Activated CD4-positive, alpha-beta T cell treated with anti-CD3 and anti-CD28 coated beads for 4 hours (primary cell): ENCODE data around the gene GLRB.
"Not testable (repeated sequence)": the region's sequence is repeated elsewhere in the genome, so short reads cannot be mapped to it uniquely, and the experiment has no call there.

ENCODE experiments used
- DNase-seq, 2 donors: peaks; one replicate each; pipeline ENCODE4 v3.0.0-alpha.2; 2020

GLRB gene

GRCh38 chr4:157075811-157076577 is at the start of gene GLRB:
Gene GLRB (plus strand): TSS chr4:157076150. CDS start chr4:157078025, 1,875 bp downstream.
- no peak for DNase-seq

DNA sequence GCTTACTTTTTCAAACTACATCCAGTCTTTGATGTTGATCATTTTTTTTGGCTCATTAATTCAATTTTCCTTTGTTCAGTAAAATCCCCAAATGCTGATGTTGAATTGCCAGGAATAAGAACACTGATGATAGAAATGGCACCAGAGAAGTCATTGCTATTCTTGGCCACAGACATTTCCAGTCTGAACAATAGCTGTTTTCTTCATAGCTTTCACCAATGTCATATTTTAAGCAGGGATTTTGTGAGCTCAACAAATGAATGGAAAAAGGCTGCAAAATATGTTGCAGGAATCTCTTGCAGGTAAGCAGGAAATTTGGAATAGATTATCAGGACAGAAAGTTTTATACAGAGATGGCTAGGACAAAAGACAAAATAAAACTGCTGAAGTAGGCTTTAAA is 40.5 kb upstream of the GLRB start:
- no peak for DNase-seq

- no peak for DNase-seq
These were observed 35.5 kb upstream of the GLRB start for GRCh38 chr4:157040405-157040804.

- no peak for DNase-seq
These were observed 32.8 kb upstream of the GLRB start for GRCh38 chr4:157043131-157043530.

DNA sequence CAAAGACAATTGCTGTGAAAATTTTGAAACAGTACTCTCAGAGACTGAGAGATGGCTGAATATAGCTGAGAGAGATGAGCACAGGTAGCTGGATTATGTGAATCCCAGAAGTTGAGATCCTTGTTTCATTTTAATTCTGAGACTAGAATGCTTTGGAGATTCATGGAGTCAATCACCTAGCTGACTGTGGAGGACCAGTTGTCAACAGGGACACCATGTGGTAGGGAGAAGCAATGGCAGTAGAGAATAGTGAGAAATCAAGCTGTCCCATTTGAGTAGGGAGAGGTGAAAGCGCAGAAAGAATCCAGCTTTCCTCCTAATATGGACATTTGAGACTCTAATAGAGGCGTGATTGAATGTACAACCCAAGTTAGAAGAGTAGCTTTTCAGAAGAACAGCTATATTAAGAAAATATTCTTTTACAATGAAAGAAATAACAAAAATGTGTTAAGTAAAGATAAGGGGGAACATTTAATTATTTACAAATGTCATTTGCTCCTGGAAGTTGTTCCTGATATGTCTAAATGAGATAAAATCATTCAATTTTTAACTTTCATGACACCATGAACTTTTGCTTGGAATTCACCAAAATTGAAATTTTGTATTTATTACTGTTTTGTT is 30.3 kb upstream of the GLRB start:
- no peak for DNase-seq

- DNase-seq = no peak
These were observed 27.7 kb upstream of the GLRB start for GRCh38 chr4:157048248-157048647.

GRCh38 chr4:157050561-157050960 is 25.4 kb upstream of the GLRB start:
- no peak for DNase-seq

GRCh38 chr4:157052429-157053040 is 23.4 kb upstream of the GLRB start:
- no peak for DNase-seq

GRCh38 chr4:157057218-157057617 is 18.7 kb upstream of the GLRB start:
- DNase-seq = no peak

GRCh38 chr4:157058899-157059298 is 17.1 kb upstream of the GLRB start:
- DNase-seq = not testable (repeated sequence)

- DNase-seq = no peak
These were observed 3.9 kb upstream of the GLRB start for GRCh38 chr4:157072002-157072401.

- no peak for DNase-seq
These were observed 549 bp upstream of the GLRB start for GRCh38 chr4:157075401-157075800.

DNA sequence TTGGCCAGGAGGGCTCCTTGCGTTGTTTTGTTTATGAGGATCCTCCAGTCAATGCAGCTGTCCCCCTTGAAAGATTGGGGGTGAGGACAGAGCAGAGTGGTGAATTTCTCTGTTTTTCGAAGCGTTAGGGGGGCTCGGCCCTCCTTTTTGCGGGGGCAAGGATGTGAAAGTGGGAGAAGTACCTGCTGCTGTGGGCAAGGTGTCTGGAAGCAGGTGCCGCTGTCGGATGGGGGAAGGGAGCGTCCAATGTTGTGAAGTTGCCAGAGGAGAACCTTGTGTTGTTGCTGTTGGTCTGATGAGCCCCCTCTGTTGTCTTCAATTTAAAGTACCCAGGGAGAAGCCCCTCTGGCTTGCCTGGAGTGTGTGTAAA is 613 bp downstream of the GLRB start:
- no peak for DNase-seq

DNA sequence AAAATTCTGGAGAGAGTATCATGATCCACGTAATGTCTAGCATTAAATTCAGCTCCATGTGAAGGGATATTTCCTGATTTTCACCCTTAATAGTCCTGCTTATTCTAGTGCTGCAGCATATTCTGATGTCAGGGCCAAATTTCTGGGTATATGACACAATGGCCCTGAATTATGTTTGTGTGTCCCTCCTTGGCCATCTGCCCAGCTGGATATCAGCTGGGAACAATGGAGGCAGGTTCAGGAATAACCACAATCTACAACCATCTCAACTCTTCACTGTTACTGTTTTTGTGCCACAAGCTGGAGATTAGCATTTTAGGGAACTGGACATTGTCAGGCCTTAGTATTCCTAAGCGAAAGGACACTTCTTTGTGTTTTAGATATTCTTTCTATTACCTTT is 3.5 kb downstream of the GLRB start:
- DNase-seq = no peak

DNA sequence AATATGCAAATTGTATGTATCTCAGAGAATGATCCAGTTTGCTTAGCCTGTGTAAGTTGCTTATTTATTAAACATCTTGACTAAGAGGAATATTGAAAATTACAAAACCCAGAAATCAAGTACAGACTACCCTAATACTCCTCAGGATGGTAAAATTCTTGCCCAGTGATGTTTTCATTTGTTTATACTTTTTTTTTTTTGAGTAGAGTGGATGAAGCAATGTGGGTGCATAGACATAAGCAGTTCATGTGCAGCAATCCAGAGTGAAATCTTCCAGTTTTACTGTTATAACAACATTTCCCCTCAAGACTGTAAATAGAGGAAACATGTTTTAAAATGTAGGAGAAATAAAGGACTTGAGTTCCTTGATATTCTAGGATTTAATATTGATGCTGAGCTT is 4.7 kb downstream of the GLRB start:
- DNase-seq = no peak

- no peak for DNase-seq
These were observed 19.8 kb downstream of the GLRB start for GRCh38 chr4:157095716-157096115.

DNA sequence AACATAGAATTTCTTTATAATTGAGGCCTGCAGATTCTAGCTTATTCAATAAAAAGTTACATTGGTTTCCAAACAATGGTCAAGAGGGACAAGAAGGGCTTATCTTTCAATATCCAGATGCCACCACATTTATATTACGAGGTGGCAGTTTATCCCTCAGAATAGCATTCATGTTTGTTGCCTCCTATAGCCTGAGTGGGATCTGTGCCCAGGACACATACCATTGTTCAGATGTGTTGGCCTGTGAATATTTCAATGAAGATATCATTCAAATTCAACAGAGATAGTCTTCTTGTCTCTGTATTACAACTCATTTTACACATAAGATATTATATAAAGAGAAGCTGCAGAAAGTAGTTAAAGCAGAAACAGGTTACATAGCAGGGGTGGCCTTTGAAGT is 20.5 kb downstream of the GLRB start:
- no peak for DNase-seq

DNA sequence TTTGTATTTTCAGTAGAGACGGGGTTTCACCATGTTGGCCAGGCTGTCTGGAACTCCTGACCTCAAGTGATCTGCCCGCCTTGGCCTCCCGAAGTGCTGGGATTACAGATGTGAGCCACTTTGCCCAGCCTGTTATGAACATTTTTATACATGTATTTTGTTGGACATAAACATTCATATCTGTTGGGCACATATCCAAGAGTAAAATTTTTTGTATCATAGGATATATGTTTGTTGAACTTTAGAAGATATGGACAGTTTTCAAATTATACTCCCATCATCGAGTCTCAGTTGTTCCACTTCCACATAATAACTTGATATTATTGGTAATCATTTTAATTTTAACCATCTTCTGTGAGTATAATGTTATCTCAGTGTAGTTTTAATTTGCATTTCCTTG is 23.6 kb downstream of the GLRB start:
- DNase-seq = no peak

DNA sequence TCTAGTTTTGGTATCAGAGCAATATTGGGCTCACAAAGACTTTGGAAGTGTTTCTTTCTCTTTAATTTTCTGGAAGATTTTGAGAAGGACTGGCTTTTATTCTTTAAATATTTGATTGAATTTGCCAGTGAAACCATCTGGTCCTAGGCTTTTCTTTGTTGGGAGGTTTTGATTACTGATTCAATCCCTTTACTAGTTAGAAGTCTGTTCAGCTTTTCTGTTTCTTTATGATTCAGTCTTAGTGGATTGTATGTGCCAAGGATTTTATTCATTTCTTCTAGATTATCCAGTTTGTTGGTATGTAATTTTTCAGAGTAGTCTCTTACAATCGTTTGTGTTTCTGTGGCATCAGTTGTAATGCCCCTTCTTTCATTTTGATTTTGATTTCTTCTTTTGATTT is 28.6 kb downstream of the GLRB start:
- DNase-seq = no peak

DNA sequence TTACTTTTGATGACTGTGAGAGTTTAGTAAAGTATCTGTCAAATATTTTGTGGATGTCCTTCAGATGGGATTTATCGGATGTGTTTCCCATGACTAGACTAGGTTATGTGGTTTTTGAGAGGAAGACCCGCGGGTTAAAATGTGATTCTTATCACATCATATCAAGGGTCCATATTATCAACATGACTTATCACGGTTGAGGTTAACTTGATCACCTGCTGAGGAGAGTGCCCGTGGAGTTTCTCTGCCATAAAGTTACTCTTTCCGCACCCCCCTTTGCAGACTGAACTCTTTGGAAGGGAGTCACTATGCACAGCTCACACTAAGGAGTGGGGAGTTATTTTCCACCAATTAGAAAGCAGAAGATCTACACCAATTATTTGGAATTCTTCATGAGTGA is 38.7 kb downstream of the GLRB start:
- no peak for DNase-seq

DNA sequence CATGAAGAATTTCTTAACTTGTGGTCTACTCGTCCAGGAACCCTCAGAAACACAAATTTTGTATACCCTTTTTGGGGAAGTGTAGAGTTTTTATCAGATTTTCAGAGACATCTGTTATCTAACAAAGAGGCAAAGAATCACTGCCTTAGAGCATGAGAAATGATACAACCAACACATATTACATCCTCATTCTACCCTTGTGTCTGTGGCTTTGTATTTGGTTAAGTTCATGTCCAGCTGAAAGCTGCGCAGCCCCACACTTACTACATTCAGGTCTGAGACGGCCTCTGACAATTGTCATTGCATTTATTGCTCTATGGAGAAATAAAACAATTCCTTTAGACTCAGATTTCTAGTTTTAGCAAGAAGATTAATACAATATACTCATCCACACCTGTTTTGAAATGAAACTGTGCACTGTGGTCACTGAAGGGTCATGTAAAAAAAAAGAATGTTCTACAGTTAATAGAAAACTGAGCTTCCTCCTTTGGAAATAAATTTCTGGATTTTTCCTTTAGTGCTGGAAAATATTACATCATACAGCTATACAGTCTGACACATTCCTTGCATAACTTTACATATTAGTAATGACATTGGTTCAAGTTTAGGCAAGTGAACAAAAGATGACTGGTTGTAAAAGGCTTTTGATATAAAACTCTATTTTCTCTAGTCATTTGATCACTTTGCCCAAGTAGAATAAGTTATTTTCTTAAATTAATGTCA is 39.8 kb downstream of the GLRB start:
- DNase-seq = no peak

DNA sequence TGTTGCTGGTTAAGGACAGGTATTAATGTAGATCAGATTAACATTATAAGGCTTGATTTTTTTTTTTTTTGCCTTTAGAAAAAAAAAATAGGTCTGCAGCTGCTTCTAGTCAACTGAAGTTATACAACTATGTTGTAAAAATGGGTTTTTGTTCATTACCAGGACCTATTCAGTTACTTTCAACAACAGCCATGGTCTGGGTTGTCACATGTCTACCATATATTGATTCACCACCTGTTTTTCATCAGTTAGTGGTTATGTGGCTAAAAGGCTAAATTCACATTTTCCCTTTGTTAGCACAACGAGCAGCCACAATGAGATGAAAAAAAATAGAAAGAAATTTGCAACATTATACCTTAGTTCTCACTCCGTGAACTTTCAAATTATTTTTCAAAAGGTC is 45.5 kb downstream of the GLRB start:
- DNase-seq = no peak

GRCh38 chr4:157127571-157127970 is 51.6 kb downstream of the GLRB start:
- no peak for DNase-seq

GRCh38 chr4:157128395-157128794 is 52.4 kb downstream of the GLRB start:
- no peak for DNase-seq
